ENCODE measurements around the gene SIN3A. TPM values are rescaled to one million over a fixed set of nuclear protein-coding genes. Genes with fewer than 3 reads are reported as not detected.
"Not testable (repeated sequence)": the region's sequence is repeated elsewhere in the genome, so short reads cannot be mapped to it uniquely, and the experiment has no call there.

Gene SIN3A
- polyA plus RNA-seq, 4 donors = 51.8 to 62.9 (median 58.7) TPM

DNA sequence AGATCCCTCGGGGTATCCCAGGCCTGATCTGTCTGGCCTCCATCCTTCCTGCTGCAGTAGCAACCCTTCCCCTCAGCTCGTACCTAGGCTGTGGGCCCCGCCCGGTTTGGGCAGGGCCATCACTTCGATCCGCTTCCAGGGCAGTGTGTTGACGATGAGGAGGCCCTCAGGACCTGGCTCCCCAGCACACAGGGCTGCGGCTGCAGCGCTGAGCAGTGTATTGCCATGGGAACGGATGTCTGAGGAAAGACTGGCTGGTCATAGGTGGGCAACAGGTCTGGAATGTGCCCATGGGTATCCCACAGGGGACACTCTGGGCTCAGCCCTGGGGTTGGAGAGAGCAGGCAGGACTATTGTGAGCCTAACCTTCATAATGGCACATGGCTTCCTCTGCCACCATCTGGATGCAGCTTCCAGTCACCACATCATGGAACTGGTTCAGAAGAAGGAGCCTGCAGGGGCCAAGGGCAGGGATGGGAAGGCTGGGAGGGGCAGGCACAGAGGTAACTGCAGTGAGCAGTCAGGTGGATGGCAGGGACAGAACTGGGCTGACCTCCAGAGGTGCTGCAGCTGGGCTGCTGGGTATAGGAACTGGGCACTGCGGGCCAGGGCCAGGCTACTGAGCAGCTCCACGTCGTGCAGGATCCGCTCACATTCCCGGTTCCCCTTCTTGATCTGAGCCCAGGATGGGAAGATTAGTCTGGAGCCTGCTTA, 91.8 kb downstream of the SIN3A start:
- DNase-seq (ENCODE audit: low read depth in 4 of 4, low spot score in 3 of 4) = no peak

DNA sequence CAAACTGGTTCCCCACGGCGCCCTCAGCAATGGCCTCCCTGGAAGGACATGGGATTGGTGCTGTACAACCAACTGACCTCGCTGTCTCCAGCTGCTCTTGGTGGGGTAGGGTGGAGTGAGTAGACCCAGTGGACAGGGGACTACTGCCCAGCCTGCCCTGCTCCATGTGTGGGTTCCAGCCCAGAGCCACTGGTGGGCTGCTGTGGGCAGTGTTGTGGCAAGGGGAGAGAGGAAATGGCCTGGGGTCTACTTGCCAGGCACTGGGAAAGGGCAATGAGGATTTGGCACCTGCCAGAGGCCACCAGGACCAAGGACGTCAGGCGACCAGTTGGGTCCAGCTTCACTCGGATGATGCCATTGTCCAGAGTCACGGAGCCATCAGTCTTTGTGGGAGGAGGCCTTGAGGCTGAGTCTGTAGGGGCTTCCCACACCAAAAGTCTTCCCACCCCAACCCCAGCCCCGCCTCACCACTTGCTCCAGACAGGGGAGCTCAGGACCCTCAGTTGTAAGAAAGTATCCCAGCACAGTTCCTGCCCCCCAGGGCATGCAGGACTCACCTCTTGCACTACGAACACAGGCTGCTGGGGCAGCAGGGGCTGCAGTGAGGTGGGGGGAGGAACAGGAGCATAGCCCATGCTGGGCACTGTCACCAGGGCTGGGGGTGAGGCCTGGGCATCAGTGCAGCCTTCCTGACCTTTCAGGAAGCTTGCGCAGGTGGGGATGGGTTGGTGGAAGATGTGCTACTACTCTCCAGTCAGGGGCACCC, 92.5 kb downstream of the SIN3A start:
- DNase-seq (ENCODE audit: low read depth in 4 of 4, low spot score in 3 of 4) = no peak

DNA sequence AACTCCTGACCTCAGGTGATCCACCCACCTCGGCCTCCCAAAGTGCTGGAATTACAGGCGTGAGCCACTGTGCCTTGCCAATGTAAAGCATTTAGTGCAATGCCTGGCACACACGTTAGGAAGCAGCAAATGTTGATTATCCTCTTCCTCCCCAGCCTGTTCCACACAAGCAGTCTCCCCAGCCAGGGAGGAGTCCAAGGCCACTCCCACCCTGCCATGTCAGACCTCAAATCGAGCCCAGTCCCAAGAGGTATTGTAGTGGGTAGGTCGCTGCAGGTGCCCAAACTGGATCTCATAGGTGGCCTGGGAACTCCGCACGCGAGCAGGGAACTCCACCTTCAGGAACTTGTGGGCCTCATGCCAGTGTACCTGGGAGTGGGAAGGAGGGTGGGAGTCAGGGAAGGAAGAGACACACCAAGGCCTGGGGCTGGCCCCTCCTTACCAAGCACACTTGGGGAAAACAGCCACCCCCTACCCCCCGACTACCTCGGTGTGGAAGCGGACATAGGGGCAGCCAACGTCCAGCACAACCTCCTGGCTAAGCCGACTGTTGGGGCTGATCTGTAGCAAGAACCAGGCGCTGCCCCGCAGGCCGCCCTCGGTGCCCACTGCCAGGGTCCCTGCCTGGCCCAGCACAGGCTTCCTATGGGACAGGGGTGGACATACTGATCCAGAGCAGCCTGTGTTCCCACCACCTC, 93.4 kb downstream of the SIN3A start:
- DNase-seq (ENCODE audit: low read depth in 4 of 4, low spot score in 3 of 4) = no peak

DNA sequence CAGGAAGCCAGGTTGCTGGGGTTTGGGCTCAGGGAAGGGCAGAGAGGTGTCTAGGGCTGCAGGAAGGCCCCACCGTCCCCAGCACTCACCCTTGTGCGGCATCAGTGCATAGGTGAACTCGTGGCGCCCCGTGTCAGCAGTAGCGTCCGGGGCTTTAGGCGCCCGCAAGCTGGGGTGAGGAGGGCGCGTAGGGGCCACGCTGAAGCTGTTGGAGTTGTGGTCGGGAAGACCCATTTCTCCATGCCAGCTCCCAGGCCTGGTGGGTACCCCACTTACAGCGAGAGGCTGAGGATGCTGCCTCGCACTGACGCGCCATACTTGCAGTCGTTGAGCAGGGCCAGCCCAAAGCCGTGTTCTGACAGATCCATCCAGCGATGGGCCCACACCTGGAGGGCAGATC, 95.0 kb downstream of the SIN3A start:
- no peak for DNase-seq (ENCODE audit: low read depth in 4 of 4, low spot score in 3 of 4)

DNA sequence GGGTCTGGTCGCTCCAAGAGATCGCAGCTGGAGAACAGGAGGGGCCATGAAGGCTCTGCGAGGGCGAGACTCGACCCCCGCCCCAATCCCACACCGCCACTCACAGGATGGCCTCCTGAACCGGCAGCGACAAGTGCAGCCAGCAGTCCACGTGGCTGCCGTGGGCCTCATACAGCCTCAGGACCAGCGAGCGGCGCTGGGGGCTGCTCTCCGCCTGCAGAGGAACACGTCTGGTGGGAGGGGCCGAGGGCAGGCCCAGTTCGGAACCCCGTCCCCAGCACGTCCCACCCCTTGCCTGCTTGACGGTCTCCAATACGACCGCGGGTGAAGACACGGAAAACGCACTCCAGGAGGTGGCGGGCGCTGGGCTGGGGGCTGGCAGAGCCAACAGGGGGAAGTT, 95.5 kb downstream of the SIN3A start:
- DNase-seq (ENCODE audit: low read depth in 4 of 4, low spot score in 3 of 4) = no peak

DNA sequence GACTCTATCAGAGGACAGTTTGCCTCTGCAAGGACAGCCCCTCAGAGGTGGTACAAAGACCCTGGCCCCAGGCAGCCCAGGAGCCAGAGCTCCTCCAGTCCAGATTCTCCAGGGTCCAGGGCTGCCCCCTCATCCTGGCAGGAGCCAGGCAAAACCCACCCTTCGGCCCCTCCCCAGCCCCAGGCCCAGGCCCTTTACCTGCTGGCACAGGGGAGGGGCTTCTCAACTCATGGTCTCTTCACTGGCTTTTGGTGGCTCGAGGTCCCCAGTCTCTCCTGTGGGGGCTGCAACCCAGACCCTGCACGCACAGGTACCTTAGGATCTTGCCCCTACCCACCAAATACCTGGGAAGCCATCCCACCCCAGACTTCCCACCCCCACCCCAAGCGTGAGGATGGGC, 96.1 kb downstream of the SIN3A start:
- DNase-seq (ENCODE audit: low read depth in 4 of 4, low spot score in 3 of 4) = no peak

DNA sequence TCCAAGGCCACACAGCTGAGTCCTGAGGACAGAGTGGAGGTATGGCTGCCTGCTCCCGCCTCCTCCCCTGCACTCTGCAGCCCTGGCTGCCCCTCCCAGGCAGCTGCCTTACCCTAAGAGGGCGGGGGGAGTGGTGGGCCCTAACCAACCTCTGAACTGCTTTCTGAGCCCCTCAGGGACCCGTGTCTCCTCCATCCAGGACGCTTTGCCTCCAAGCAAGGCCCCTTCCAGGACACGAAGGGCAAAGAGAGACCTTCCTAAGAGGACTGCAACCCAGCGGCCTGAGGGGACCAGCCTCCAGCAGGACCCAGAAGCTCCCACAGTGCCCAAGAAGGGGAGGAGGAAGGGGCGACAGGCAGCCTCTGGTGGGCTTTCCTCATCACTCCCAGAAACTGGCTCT, 97.0 kb downstream of the SIN3A start:
- DNase-seq (ENCODE audit: low read depth in 4 of 4, low spot score in 3 of 4) = no peak

DNA sequence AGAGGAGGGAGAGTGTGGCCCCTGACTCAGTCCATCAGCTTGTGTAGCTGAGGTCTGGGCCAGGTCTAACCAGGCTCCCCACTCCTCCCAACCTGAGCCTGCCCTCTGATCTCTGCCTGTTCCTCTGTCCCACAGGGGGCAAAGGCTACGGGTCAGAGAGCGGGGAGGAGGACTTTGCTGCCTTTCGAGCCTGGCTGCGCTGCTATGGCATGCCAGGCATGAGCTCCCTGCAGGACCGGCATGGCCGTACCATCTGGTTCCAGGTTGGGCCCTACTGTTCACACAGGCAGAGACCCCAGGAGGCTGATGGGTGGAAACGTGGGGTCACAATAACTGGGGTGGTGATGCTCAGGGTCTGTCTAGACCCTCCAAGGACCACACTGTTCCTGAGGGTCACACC, 97.9 kb downstream of the SIN3A start:
- no peak for DNase-seq (ENCODE audit: low read depth in 4 of 4, low spot score in 3 of 4)

DNA sequence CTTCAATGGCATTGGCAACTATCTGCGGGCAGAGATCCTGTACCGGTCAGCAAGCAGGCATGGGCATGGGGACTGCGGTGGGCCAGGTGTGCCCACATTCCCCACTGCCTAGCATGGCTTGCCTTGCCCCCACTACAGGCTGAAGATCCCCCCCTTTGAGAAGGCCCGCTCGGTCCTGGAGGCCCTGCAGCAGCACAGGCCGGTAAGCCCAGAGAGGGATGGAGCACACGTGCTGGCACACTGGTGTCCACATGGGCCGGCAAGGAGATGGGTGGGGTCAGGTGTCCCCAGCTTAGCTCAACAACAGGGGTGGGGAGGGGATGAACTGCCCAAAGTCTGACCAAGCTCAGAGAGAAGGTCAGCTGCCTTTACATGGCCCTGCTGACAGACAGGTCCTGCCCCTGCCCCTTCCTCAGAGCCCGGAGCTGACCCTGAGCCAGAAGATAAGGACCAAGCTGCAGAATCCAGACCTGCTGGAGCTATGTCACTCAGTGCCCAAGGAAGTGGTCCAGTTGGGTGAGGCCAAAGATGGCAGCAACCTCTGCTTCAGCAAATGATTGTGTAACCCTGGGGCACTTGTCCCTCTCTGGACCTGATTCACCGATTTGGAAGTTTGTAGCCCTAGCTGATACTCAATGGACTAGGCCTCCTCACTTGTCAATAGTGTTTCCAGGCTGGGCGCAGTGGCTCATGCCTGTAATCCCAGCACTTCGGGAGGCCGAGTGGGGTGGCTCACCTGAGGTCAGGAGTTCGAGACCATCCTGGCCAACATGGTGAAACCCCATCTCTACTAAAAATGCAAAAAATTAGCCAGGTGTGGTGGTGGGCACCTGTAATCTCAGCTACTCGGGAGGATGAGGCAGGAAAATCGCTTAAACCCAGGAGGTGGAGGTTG, 99.1 kb downstream of the SIN3A start:
- DNase-seq (ENCODE audit: low read depth in 4 of 4, low spot score in 3 of 4) = no peak

DNA sequence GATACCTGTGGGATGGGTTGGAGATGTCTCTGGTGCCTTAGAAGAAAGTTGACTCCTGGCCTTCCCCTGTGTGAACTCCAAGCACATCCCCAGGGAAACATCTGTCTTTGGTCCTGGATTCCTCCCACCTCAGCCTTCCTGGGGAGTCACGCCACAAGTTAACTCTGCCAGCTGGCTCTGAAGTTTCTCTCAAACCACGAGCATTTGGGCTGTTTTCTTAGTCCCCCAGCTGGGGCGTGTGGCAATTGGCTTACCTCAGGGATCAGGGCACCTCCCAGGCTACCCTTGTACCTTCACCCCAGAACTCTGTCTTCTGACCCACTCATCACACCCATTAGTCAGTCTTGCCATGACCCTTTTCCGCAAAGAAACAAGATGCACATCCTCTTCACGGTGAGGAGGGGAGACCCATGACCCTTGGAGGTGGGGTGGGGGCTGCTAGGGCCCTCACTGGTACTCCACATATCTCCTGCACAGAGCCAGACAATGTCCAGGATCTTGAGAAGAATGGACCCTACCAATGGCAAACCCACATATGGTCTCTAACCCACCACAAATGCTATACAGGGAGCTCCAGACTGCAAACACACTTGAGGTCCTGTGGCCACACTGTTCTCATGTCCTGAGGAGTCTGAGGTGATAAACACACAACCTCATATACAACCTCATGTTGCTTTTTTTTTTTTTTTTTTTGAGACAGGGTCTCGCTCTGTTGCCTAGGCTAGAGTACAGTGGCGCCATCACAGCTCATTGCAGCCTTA, 100.7 kb downstream of the SIN3A start:
- DNase-seq (ENCODE audit: low read depth in 4 of 4, low spot score in 3 of 4) = no peak

DNA sequence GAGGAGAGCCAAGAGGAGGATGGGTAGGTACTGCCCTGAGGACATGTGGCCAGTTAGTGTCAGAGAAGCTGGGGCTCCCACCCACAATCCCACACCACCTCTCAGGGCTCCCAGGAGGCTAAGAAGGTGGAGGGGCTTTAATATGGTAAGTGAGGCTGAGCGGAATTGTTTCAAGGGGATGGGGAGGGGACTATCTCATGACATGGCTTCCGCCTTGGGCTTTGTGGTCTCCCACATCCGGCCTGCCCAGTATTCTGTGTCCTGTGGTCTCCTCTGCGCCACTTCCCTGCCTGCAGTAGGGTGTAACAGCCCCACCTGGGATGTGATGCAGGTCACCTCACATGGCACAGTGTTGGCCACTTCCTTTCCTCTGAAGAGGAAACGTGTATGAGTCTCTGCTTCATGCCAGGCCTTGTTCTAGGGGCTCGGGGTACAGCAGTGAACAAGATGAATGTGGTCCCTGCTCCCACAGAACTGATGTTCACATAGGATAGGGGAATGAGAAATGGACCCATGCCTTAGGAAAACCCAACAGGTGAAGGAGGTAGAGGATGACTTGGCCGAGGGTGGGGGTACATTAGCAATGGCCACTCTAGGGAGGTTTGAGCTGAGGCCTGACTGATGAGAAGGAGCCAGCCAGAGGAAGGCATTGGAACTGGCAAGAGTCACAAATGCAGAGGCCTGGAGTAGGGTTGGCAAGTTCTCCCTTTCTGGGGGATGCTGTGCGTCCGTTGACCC, 101.5 kb downstream of the SIN3A start:
- no peak for DNase-seq (ENCODE audit: low read depth in 4 of 4, low spot score in 3 of 4)

DNA sequence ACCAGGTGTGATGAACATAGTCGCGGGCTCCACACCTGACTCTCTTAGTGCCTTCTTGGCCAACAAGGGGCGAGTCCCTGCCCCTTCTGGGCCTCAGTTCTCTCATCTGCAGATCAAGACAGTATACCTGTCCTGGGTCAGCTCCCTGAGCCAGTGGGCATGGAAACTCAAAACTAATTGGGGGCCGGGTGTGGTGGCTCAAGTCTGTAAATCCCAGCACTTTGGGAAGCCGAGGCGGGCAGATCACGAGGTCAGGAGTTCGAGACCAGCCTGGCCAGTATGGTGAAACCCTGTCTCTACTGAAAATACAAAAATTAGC, 102.2 kb downstream of the SIN3A start:
- DNase-seq (ENCODE audit: low read depth in 4 of 4, low spot score in 3 of 4) = not testable (repeated sequence)

DNA sequence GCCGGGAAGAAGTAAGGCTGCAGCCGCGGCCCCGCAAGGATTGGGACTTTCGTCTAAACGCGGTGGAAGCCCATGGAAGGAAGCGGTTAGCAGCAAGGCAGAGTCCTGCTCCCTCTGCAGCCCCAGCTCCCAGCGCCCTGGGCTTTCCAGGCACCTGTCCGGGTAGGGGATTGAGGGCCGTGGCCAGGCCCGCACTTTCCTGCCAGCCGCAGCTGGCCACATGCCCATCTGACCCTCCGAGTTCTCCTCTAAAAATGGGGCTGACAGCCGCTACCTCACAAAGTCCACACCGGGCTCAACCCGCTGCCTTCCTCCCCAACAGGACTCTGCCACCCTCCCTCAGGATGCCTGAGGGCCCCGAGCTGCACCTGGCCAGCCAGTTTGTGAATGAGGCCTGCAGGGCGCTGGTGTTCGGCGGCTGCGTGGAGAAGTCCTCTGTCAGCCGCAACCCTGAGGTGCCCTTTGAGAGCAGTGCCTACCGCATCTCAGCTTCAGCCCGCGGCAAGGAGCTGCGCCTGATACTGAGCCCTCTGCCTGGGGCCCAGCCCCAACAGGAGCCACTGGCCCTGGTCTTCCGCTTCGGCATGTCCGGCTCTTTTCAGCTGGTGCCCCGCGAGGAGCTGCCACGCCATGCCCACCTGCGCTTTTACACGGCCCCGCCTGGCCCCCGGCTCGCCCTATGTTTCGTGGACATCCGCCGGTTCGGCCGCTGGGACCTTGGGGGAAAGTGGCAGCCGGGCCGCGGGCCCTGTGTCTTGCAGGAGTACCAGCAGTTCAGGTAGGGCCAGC, 102.7 kb downstream of the SIN3A start:
- no peak for DNase-seq (ENCODE audit: low read depth in 4 of 4, low spot score in 3 of 4)

DNA sequence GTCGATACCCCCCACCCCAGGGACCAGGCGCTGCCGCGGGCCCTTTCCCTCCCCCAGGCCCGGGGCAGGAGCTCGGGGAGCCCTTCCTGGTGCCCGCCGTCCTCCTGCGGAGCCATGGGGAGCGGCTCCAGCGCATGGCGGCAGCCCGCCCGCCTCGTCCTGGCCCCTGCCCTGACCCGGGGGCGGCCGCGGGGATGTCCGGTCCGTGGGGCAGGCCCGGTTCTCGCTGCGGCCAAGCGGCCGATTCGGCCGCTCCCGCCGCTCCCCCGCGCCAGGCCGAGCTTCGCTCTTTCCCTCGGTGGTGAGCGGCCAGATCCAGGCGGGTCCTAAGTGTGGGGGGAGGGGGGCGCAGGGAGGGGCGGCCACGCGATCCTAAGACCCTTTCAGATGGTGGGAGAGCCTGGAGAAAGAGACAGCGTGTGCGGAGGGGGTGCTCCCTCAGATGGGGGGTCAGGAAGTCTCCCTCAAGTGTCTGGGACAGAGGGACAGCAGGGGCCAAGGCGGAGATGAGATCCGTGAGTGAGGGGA, 103.4 kb downstream of the SIN3A start:
- no peak for DNase-seq (ENCODE audit: low read depth in 4 of 4, low spot score in 3 of 4)

DNA sequence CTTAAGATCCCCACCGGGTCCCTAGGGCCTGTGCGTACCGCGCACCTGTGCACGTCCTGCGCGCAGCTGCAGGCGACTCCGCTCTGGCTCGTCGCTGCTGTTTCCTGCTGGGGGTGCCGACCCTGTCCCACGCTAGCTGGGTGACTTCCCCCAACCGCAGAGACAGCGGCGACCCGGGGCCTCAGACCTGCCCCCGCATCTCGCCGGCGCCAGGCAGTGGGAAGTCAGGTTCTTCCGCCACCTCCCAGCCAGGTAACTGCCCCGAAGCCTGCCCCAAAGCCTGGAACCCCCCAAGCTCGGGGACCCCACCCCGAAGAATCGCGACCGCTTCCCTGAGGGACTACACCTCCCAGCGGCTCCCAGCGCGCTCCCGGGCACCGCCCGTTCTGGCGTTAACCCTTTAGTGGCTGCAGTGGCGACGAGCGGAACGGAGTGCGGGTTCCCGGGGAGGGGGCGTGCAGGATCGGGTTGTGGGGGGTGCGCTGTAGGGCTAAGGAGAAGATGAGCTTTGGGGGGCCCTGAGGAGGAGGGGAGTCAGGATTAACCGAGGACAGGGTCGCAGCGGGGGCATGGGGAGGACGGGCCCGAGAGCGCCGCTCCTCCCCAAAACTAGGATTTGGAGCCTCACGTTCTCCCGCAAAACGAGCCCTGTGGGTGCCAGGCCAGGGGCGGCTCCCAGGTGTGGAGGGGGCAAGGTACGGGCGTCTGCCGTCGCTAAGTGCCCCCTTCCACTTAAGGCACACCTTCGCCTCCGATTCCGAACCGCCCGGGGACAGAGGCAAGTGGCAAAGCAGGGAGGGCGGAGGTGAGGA, 104.1 kb downstream of the SIN3A start:
- DNase-seq (ENCODE audit: low read depth in 4 of 4, low spot score in 3 of 4) = no peak

DNA sequence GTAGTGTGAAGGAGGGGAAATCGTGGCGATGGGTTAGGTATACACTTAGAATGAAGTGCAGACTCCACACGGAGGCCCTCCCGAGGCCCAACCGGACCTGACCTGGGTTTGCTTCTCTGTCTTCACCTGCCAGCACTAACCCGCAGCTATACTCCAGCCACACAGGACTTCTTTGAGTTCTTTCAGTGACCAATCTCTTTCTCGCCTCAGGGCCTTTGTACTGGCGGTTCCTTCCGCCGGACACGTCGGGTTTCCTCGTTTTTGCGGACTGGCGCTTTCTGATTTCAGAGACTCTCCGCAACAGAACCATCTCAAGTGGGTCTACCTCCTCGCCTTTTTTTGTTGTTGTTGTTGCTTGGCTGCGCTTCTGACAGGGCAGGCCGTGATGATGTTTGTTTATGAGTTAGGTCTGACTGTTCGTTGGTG, 104.7 kb downstream of the SIN3A start, which contains the start of gene NEIL1:
Gene NEIL1 (plus strand): TSS at position 244 of the 426 bp plus-strand sequence. CDS start 1,867 bp downstream, outside the sequence.
- DNase-seq (ENCODE audit: low read depth in 4 of 4, low spot score in 3 of 4) = no peak

DNA sequence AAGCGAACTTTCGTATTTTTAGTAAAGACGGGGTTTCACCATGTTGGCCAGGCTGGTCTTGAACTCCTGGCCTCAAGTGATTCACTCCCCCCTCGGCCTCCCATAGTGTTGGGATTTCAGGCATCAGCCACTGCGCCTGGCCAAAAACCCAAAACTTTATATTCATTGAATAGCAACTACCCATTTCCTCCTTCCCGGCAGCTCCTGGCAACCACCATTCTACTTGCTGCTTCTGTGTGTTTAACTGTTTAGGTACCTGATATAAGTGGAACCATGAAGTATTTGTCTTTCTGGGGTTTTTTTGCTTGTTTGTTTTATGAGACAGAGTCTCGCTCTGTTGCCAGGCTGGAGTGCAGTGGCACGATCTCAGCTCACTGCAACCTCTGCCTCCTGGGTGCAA, 107.5 kb downstream of the SIN3A start:
- not testable (repeated sequence) for DNase-seq (ENCODE audit: low read depth in 4 of 4, low spot score in 3 of 4)
